Endothelial cell of umbilical vein (primary cell): Measurements from ENCODE around the gene LYRM9. TPM values are rescaled to one million over a fixed set of nuclear protein-coding genes. Genes with fewer than 3 reads are reported as not detected.

Source experiments
- BruUV-seq: library from RNA; stranded (reverse); fragments of 400-500 nt; replicated peaks from 2 replicates; lab custom pipeline; 2021; lab: Mats Ljungman, UMichigan
- CTCF ChIA-PET: fragments of 300-600, 350-600 bp; sonication (Branson Sonifier 250); formaldehyde crosslinking; loops from one replicate; lab custom pipeline; 2021; ENCODE audit warnings: antibody characterized with exemption, inconsistent platforms; lab: Charles Lee
- POLR2A ChIA-PET: fragments of 300-600, 350-600 bp; sonication (Branson Sonifier 250); formaldehyde crosslinking; loops from one replicate; lab custom pipeline; 2021; ENCODE audit warnings: antibody characterized with exemption, inconsistent platforms; lab: Charles Lee
- DNase-seq: peaks from one replicate; pipeline ENCODE4 v3.0.0-alpha.2; 2011; ENCODE audit warnings: low read depth, low spot score
- FAIRE-seq: peaks from 2 replicates; lab custom pipeline; 2011; peaks lifted over from hg19 to GRCh38; lab: Jason Lieb, UNC
- H2AFZ ChIP-seq: 2 replicates; pipeline ENCODE4 v1.6.0; 2012; ENCODE audit warnings: low read depth, low read length, control low read depth, inconsistent platforms
- H3K27ac ChIP-seq: 2 replicates; pipeline ENCODE4 v1.5.1; 2011; ENCODE audit warnings: low read depth, mild to moderate bottlenecking, control low read depth, low read length, moderate library complexity; ENCODE audit not compliant: insufficient read depth
- H3K27me3 ChIP-seq, 2 experiments: 2 replicates each; pipeline versions ENCODE4 v1.6.0 to v1.6.1; 2011; ENCODE audit warnings: low read length in 2 of 2, mixed read lengths in 1 of 2; ENCODE audit not compliant: control insufficient read depth in 2 of 2, insufficient read depth in 2 of 2
- H3K36me3 ChIP-seq, 2 experiments: 2 replicates in 1 of 2; 3 replicates in 1 of 2; pipeline ENCODE4 v1.5.1; 2011; ENCODE audit warnings: low read length in 2 of 2, mild to moderate bottlenecking in 1 of 2, moderate library complexity in 1 of 2; ENCODE audit not compliant: control insufficient read depth in 2 of 2, insufficient read depth in 2 of 2; ENCODE audit errors: extremely low read depth in 1 of 2
- H3K4me1 ChIP-seq: 3 replicates; pipeline ENCODE4 v1.5.1; 2011; ENCODE audit warnings: mild to moderate bottlenecking, low read length; ENCODE audit not compliant: control insufficient read depth, insufficient read depth; ENCODE audit errors: extremely low read depth
- H3K4me2 ChIP-seq: 2 replicates; pipeline ENCODE4 v1.6.1; 2011; ENCODE audit warnings: low read length, control low read depth, mixed read lengths; ENCODE audit not compliant: insufficient read depth
- H3K4me3 ChIP-seq, 3 experiments: fragments of 200-600 bp in 1 of 3; sonication (generic), shearing (Covaris generic) in 1 of 3; replicated peaks in 1 of 3; 2 replicates each; pipeline ENCODE4 v1.5.1; 2011 to 2016; ENCODE audit warnings: control low read depth in 3 of 3, low read length in 3 of 3, mild to moderate bottlenecking in 2 of 3, inconsistent platforms in 1 of 3, low read depth in 1 of 3, moderate library complexity in 1 of 3; ENCODE audit not compliant: insufficient read depth in 1 of 3
- H3K79me2 ChIP-seq: 2 replicates; pipeline ENCODE4 v1.6.0; 2012; ENCODE audit warnings: low read length, inconsistent platforms; ENCODE audit not compliant: control insufficient read depth, insufficient read depth
- H3K9ac ChIP-seq: replicated peaks from 2 replicates; pipeline ENCODE3; 2011; ENCODE audit warnings: low read length, control low read depth; ENCODE audit not compliant: insufficient read depth; ENCODE audit errors: extremely low read depth
- H3K9me1 ChIP-seq: replicated peaks from 3 replicates; pipeline ENCODE4 v1.6.0; 2011; ENCODE audit warnings: mild to moderate bottlenecking, low read length; ENCODE audit not compliant: control insufficient read depth, insufficient read depth; ENCODE audit errors: extremely low read depth
- H3K9me3 ChIP-seq: replicated peaks from 2 replicates; pipeline ENCODE4 v1.5.1; 2012; ENCODE audit warnings: low read length, inconsistent platforms; ENCODE audit not compliant: control insufficient read depth, insufficient read depth
- H4K20me1 ChIP-seq: replicated peaks from 2 replicates; pipeline ENCODE3; 2011; ENCODE audit warnings: mild to moderate bottlenecking, low read length; ENCODE audit not compliant: control insufficient read depth, insufficient read depth; ENCODE audit errors: extremely low read depth
- EZH2 ChIP-seq: IDR thresholded peaks from 2 replicates; pipeline ENCODE4 v1.6.1; 2012; ENCODE audit warnings: borderline replicate concordance, low read depth, mild to moderate bottlenecking, moderate library complexity, low read length, inconsistent platforms; ENCODE audit not compliant: severe bottlenecking
- FOS ChIP-seq: IDR thresholded peaks from 2 replicates; pipeline ENCODE4 v1.6.1; 2011; ENCODE audit warnings: mild to moderate bottlenecking, low read length, moderate library complexity, borderline replicate concordance; ENCODE audit not compliant: insufficient read depth
- GATA2 ChIP-seq: IDR thresholded peaks from 2 replicates; pipeline ENCODE4 v1.7.0; 2011; ENCODE audit warnings: low read depth, mild to moderate bottlenecking, moderate library complexity, mixed read lengths, low read length; ENCODE audit not compliant: insufficient read length, insufficient read depth
- JUN ChIP-seq: IDR thresholded peaks from 2 replicates; pipeline ENCODE4 v1.6.1; 2011; ENCODE audit warnings: borderline replicate concordance, low read depth; ENCODE audit not compliant: insufficient read length, insufficient read depth
- MYC ChIP-seq: IDR thresholded peaks from one replicate; pipeline ENCODE4 v1.6.1; 2011; ENCODE audit warnings: mild to moderate bottlenecking, low read depth, low read length
- POLR2A ChIP-seq: IDR thresholded peaks from 2 replicates; pipeline ENCODE4 v1.6.1; 2012; ENCODE audit warnings: low read depth, mild to moderate bottlenecking, control low read depth, low read length
- POLR2AphosphoS5 ChIP-seq: IDR thresholded peaks from 2 replicates; pipeline ENCODE4 v1.6.1; 2012; ENCODE audit warnings: low read depth, mild to moderate bottlenecking, control low read depth, low read length, moderate library complexity; ENCODE audit not compliant: insufficient read depth
- dilution Hi-C: fragments of 300-500 bp; cut with MboI; formaldehyde crosslinking; loops from one replicate; pipeline ENCODE4 v1.15.0; 2019; ENCODE audit warnings: low sequenced_read_pairs; ENCODE audit not compliant: extremely low pct_ligation_motif_present
- intact Hi-C: fragments of 100-400 bp; cut with micrococcal nuclease; formaldehyde crosslinking; loops from one replicate; pipeline ENCODE4 v1.10.0; 2022
- polyA plus RNA-seq, 4 experiments: library from polyadenylated mRNA; depleted of rRNA in 3 of 4; stranded (reverse) in 3 of 4; unstranded in 1 of 4; fragments of >200 nt; gene quantifications; 2 replicates each; pipeline versions ENCODE4 v1.2.1 to v1.2.3, GENCODE V29; 2011 to 2012; ENCODE audit warnings: missing spikeins in 1 of 4
- total RNA-seq: library from RNA; stranded (reverse); gene quantifications from 2 replicates; pipeline ENCODE4 v1.2.3, GENCODE V29; 2021
- TF ChIP-seq, protein P1 (sequence below): IDR thresholded peaks from 2 replicates; pipeline ENCODE4 v1.6.1; 2011; ENCODE audit not compliant: insufficient read depth, insufficient read length
- TF ChIP-seq, protein P2 (sequence below), 2 donors: IDR thresholded peaks; 1 replicate in 1 of 2; 2 replicates in 1 of 2; pipeline ENCODE4 v1.5.1; 2011; ENCODE audit warnings: low read length in 2 of 2, mild to moderate bottlenecking in 2 of 2, moderate library complexity in 2 of 2, control low read depth in 1 of 2, inconsistent platforms in 1 of 2, low read depth in 1 of 2; ENCODE audit not compliant: insufficient read depth in 1 of 2; ENCODE audit errors: extremely low read depth in 1 of 2

The LYRM9 gene
- total and polyA plus RNA-seq, 2 donors (not counting 3 experiments of a cell fraction or from before 2014, with no cell fraction given), result 3.0 to 4.0 TPM

DNA sequence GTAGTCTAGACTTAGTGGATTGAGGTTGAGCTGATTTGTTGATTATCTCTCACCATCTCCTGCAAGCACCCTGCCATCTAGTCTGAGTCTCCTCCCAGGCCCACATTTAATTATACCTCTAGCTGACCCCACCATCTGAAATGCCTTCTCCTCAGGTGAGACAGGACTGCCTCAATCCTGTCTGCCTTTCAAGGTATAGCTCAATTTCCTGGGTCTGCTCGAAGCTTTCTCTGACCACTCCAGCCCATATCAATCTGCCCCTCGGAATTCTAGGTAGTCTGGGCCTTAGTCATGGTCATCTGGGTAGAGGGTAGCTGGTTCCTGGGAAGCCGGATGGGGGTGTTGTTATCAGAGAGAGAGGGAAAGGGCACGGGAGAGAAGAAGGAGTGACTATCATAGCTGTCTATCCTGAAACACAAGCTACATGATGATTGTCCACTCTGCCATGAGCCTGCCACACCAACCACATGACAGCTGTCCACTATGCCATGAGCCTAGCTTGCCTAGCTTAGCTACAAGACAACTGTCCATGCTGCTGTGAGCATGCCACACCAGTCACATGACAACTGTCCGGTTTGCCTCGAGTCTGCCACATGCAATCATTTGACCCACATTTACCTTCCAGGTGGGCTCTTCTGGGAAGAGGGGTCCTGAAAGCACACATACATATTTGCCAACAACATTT, 34.4 kb downstream of the LYRM9 start:
- Histone ChIP-seq H3K4me3 (no peak overlapping the region), H3K9me3 (no peaks in the 10 kb centered on the region), H3K4me2 (no peak overlapping the region), H4K20me1 (no peaks in the 10 kb centered on the region), H3K9me1 (no peaks in the 10 kb centered on the region), H3K9ac (no peak overlapping the region), H3K36me3 (no peaks in the 10 kb centered on the region), H3K27ac (no peak overlapping the region), H3K27me3 (peaks cover 0 to 9% of the 10 kb centered on the region in 2 experiments), H2AFZ (no peak overlapping the region), H3K79me2 (no peaks in the 10 kb centered on the region), H3K4me1 (no peaks in the 10 kb centered on the region)
- ChIA-PET CTCF (interaction anchor here (1.1 to 1.2 kb wide), 2 partner anchors 15 to 53 kb away, joined by 3 to 4 read pairs; no protein-coding TSS in a partner anchor), POLR2A (no interaction called here)
- intact Hi-C loops, result no loop called here
- no TSS peak for BruUV-seq
- DNase-seq, result no peak
- FAIRE-seq, result no peak
- dilution Hi-C loops, result no loop called here
- TF ChIP-seq FOS (no peak), JUN (no peak), EZH2 (no peak), MYC (no peak), POLR2AphosphoS5 (no peak), POLR2A (no peak), GATA2 (no peak)
- TF ChIP-seq, protein P1, sequence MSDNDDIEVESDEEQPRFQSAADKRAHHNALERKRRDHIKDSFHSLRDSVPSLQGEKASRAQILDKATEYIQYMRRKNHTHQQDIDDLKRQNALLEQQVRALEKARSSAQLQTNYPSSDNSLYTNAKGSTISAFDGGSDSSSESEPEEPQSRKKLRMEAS, result no peak
- TF ChIP-seq, protein P2, sequence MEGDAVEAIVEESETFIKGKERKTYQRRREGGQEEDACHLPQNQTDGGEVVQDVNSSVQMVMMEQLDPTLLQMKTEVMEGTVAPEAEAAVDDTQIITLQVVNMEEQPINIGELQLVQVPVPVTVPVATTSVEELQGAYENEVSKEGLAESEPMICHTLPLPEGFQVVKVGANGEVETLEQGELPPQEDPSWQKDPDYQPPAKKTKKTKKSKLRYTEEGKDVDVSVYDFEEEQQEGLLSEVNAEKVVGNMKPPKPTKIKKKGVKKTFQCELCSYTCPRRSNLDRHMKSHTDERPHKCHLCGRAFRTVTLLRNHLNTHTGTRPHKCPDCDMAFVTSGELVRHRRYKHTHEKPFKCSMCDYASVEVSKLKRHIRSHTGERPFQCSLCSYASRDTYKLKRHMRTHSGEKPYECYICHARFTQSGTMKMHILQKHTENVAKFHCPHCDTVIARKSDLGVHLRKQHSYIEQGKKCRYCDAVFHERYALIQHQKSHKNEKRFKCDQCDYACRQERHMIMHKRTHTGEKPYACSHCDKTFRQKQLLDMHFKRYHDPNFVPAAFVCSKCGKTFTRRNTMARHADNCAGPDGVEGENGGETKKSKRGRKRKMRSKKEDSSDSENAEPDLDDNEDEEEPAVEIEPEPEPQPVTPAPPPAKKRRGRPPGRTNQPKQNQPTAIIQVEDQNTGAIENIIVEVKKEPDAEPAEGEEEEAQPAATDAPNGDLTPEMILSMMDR (IDR thresholded peaks at IDR 0.05; ENCODE audit: extremely low read depth in 1 of 2, insufficient read depth in 1 of 2, low read depth in 1 of 2, low read length in 2 of 2), result no peak
